Kidney epithelial cell (primary cell): ENCODE results near the gene FAM50B. TPM values are rescaled to one million over a fixed set of nuclear protein-coding genes. Genes with fewer than 3 reads are reported as not detected.

Experiments used
- DNase-seq: peaks from one replicate; pipeline ENCODE4 v3.0.0-alpha.2; 2010; ENCODE audit warnings: low read depth
- H3K27me3 ChIP-seq: 2 replicates; pipeline ENCODE4 v1.6.0; 2011; ENCODE audit warnings: low read length; ENCODE audit not compliant: control insufficient read depth, insufficient read depth
- H3K36me3 ChIP-seq: 2 replicates; pipeline ENCODE4 v1.5.1; 2011; ENCODE audit warnings: low read length; ENCODE audit not compliant: control insufficient read depth, insufficient read depth
- H3K4me3 ChIP-seq: 2 replicates; pipeline ENCODE4 v1.5.1; 2011; ENCODE audit warnings: low read depth, mild to moderate bottlenecking, control low read depth, low read length
- total RNA-seq: library from RNA; depleted of rRNA; stranded (reverse); fragments of >200 nt; gene quantifications from 2 replicates; pipeline ENCODE4 v1.2.3, GENCODE V29; 2015
- TF ChIP-seq, protein P1 (sequence below): IDR thresholded peaks from 2 replicates; pipeline ENCODE4 v1.5.1; 2011; ENCODE audit warnings: mild to moderate bottlenecking, moderate library complexity, low read length, control low read depth, inconsistent platforms; ENCODE audit not compliant: insufficient read depth, poor library complexity, severe bottlenecking

The FAM50B gene
- total RNA-seq, 1 donor from 2014 or later, result 8.6 TPM

DNA sequence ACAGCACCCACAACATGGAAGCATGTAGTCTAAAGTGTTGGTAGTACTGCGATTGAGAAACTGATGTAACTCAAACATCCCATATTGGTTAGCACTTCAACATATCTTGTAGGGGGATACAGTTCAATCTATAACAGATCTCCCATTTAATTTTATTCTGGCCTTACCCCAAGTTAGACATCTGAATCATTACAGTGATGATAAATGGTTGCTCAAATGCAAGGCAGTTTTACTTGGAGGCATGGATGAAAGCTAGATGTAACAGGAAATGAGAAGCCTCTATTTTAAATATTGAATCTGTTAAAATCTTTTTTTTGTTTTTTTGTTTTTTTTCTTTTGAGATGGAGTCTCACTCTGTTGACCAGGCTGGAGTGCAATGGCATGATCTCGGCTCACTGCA is 44.2 kb upstream of the FAM50B start:
- no peaks in the 10 kb centered on the region for H3K36me3 ChIP-seq
- no peak for DNase-seq
- TF ChIP-seq, protein P1, sequence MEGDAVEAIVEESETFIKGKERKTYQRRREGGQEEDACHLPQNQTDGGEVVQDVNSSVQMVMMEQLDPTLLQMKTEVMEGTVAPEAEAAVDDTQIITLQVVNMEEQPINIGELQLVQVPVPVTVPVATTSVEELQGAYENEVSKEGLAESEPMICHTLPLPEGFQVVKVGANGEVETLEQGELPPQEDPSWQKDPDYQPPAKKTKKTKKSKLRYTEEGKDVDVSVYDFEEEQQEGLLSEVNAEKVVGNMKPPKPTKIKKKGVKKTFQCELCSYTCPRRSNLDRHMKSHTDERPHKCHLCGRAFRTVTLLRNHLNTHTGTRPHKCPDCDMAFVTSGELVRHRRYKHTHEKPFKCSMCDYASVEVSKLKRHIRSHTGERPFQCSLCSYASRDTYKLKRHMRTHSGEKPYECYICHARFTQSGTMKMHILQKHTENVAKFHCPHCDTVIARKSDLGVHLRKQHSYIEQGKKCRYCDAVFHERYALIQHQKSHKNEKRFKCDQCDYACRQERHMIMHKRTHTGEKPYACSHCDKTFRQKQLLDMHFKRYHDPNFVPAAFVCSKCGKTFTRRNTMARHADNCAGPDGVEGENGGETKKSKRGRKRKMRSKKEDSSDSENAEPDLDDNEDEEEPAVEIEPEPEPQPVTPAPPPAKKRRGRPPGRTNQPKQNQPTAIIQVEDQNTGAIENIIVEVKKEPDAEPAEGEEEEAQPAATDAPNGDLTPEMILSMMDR, result no peak
- H3K27me3 ChIP-seq, result no peaks in the 10 kb centered on the region
- no peak overlapping the region for H3K4me3 ChIP-seq

DNA sequence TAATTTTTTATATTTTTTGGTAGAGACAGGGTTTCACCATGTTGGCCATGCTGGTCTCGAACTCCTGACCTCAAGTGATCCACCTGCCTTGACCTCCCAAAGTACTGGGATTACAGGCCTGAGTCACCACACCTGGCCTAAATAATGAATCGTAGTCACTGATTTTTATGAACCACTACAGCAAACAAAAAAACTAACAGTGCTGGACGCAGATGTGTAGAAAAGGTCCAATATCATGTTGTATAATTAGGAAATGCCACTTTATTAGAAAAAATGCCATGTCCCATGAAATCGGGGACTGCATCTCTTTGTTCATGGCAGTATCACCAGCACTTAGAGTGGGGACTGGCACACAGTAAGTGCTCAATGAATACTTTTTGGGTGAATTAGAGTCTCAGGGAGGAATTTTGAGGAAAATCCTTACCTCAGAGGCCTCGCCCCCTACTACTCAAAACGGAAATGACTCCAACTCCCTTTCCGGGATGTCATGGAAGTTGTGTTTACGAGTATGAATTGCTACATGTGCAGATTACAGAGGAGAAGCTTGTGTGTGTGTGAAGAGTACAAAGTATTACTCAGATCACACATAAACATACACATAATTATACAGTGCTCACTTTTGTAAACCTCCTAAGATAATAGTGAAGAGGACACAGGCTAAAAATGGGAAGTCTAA is 43.6 kb upstream of the FAM50B start:
- no peak for DNase-seq
- Histone ChIP-seq H3K27me3 (no peaks in the 10 kb centered on the region), H3K4me3 (no peak overlapping the region), H3K36me3 (no peaks in the 10 kb centered on the region)
- TF ChIP-seq, protein P1, result no peak

DNA sequence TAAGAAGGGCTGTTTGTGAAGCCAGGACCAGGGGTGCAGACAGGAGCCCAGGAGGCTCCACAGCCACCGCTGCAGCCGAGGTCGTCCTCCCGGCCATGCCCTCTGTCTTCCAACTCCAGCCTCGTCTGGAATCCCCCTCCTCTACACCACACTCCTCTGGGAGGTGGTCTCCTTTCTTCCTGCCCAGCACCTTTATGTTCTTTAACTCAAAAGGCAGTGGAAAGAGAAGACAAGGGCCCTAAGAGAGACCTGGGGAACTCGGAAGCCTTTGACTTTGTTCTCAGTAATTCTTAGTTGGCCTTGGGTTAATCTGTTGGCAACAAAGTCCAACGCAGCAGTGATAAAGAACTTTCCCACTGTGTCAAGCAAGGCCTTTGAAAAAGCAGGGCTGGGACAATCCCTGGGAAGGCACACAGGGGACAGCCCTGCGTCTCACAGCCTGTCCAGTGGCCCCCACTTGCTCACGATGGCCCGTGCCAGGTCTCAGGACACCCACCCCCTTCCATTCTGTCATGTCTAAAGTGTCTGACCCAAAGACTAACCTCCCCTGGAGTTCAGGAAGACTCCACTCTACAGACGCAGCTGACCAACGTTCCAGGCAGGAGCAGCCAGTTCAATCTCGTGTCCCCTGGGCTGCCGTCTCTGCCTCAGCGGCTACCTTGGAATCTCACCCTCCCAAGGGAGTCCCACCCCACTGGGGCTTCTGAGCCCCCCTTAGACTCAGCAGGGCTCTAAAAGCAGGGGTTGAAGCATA is 42.8 kb upstream of the FAM50B start:
- DNase-seq, result no peak
- Histone ChIP-seq H3K4me3 (no peak overlapping the region), H3K36me3 (no peaks in the 10 kb centered on the region), H3K27me3 (no peaks in the 10 kb centered on the region)
- TF ChIP-seq, protein P1, result no peak

DNA sequence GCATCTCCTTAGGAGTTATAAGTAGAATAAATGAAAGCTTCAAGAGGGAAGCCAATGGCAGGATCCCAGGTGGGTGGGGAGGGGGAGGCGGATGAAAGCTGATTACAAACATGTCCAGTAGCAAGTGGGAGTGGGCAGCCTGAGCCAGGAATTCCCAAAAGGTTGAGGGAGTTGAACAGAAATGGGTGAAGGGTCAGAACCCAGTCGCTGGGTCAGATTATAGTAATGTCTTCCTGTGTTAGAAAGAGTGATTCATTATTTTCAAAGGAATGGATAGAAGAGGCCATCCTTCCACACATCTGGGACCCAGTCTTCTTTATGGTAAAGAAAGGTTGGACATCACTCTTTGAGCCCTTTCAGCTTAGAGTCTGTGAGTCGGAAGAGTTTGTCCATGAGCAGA is 41.0 kb upstream of the FAM50B start:
- H3K27me3 ChIP-seq, result no peaks in the 10 kb centered on the region
- no peaks in the 10 kb centered on the region for H3K36me3 ChIP-seq
- TF ChIP-seq, protein P1, result no peak
- H3K4me3 ChIP-seq, result no peak overlapping the region
- no peak for DNase-seq

DNA sequence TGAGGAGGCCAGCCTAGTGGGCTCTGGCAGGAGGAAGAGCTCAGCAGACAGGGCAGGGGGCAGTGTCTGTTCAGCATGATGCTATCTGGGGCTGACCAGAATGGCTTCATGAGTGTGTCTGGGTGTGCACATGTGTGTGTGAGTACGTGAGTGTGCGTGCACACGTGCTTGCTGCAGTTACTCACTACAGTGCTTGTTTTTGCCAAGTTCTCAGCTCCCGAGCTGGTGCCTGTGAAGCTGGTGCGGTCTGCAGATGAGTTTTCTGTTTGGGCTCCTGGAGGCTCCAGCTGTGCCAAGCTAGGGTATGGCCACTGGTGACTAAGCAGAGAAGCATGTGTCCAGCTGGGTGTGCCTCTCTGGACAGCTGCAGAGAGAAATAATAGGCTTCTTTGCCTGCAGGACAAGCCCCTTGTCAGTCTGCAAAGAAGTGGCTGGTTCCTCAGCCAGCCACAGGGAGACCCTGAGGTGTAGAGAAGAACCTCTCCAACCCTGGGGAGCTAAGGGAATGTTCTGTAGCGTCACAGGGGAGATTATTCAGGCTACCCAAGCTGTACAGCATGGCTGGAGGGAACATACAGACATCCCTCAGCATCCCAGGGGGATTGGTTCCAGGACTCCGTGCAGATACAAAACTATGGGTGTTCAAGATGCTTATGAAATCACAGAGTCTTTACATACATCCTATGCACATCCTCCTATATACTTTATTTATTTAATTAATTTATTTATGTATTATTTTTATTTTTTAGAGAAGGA is 40.2 kb upstream of the FAM50B start:
- TF ChIP-seq, protein P1, result no peak
- Histone ChIP-seq H3K4me3 (no peak overlapping the region), H3K36me3 (no peaks in the 10 kb centered on the region), H3K27me3 (no peaks in the 10 kb centered on the region)
- peak; percentile 84 for DNase-seq
